ENCODE measurements around the gene ADRA1B.
A peak's percentile ranks its signal among the peaks of the same experiment; 100 is the strongest.

ADRA1B gene

DNA sequence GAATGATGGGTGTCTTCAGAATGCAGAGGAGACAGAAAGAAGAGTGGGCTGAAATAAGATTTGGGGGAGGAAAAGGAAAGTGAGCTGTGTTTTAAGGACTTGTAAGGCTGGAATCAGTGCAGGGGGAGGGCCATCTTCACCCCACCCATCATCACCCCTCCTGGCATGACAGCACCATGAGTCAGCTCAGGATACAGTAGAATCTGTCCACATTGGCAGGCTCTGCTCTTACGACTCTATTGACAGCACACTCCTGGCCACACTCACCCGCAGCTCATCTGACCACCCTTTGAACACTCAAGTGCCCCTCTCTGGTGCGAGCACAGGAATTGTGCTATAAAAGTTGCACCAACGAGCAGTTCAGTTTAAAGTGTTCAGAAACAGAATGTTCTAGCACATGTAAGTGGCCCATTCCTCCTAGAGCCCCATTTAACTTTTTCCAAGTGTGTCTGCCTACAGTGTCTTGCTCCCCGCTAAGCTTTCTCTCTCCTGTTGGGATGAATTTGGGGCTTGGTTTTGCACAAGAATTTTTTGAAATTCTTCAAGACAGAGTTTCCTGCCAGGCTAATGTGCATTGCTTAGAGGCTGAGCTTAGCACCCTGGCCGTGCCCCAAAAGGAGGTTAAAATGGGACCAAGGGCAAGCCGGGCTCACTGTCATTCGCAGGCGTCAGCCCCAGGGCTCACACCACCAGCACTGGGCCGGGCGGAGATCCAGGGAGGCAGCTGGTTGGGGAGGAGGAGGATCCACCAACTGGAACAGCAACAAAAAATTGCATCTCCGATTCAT, 12.0 kb downstream of the ADRA1B start:
- Histone ChIP-seq H3K18ac (ENCODE audit: low read depth in 1 of 2, low read length in 2 of 2) (no peak overlapping the region), H2BK120ac (ENCODE audit: low read depth, low read length) (no peak overlapping the region), H3K4me1 (ENCODE audit: control insufficient read depth, insufficient read depth, low read depth, low read length) (peaks cover 5% of the 10 kb centered on the region), H2BK5ac (ENCODE audit: low read depth, low read length, poor library complexity, severe bottlenecking) (peak overlapping the region; percentile 40), H3K14ac (ENCODE audit: low read length in 2 of 2) (peak overlapping the region in 1 of 2 experiments; percentile 26), H3K9ac (ENCODE audit: low read length) (peak overlapping the region; percentile 63), H2AK5ac (ENCODE audit: low read length, severe bottlenecking) (no peak overlapping the region), H3K9me3 (ENCODE audit: control insufficient read depth, low read length) (no peaks in the 10 kb centered on the region), H3K79me1 (replicated peaks; ENCODE audit: low read length, poor library complexity, severe bottlenecking) (no peaks in the 10 kb centered on the region), H3K4me3 (ENCODE audit: insufficient read depth in 1 of 2, low read depth in 1 of 2, low read length in 2 of 2) (peak overlapping the region in 1 of 2 experiments; percentile 70), H3K27me3 (ENCODE audit: control insufficient read depth in 1 of 2, insufficient read depth in 1 of 2, low read length in 2 of 2) (peaks cover 0 to 16% of the 10 kb centered on the region in 2 experiments), H4K91ac (ENCODE audit: low read length) (peak overlapping the region; percentile 69), H3K36me3 (ENCODE audit: control insufficient read depth in 1 of 2, insufficient read depth in 2 of 2, low read depth in 1 of 2, low read length in 2 of 2) (no peaks in the 10 kb centered on the region), H2BK12ac (ENCODE audit: low read length in 2 of 2) (peak overlapping the region in 1 of 2 experiments; percentile 71), H2BK15ac (ENCODE audit: low read depth, poor library complexity, severe bottlenecking) (no peak overlapping the region), H2AFZ (ENCODE audit: low read depth, low read length) (no peak overlapping the region), H3K4me2 (ENCODE audit: low read length, poor library complexity, severe bottlenecking) (no peak overlapping the region), H3K23ac (ENCODE audit: low read length in 2 of 2) (peak overlapping the region in 1 of 2 experiments; percentile 83), H3K27ac (ENCODE audit: low read length, poor library complexity, severe bottlenecking) (no peak overlapping the region), H4K8ac (ENCODE audit: low read length) (peak overlapping the region; percentile 61), H3K4ac (ENCODE audit: low read depth in 1 of 2, low read length in 2 of 2) (no peak overlapping the region)
- DNase-seq = peak; percentile 59
- 66% methylated on average over 12 of the region's 12 CpGs for WGBS

DNA sequence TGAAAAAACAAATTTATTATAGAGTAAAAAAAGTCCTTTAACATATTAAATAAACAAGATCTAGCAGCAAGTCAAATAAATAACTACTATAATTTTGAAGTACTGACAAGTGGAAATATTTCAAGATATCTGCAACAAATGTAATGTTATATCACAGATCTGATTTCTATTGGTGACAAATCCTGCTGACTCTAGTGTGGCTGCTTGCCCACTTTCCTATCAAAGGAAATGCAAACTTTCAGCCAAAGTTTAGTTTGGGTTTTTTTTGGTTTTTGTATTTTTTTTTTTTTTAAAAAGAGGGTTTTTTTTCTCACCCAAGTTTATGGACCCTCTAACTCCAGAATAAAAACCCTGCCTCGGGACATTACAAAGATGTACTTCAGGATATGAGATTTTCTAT, 12.9 kb downstream of the ADRA1B start:
- Histone ChIP-seq H3K14ac (ENCODE audit: low read length in 2 of 2) (no peak overlapping the region), H4K8ac (ENCODE audit: low read length) (no peak overlapping the region), H2BK12ac (ENCODE audit: low read length in 2 of 2) (no peak overlapping the region), H3K4me3 (ENCODE audit: insufficient read depth in 1 of 2, low read depth in 1 of 2, low read length in 2 of 2) (no peak overlapping the region), H3K9ac (ENCODE audit: low read length) (peak overlapping the region; percentile 63), H3K4me1 (ENCODE audit: control insufficient read depth, insufficient read depth, low read depth, low read length) (peaks cover 5% of the 10 kb centered on the region), H2BK15ac (ENCODE audit: low read depth, poor library complexity, severe bottlenecking) (no peak overlapping the region), H2BK120ac (ENCODE audit: low read depth, low read length) (no peak overlapping the region), H3K9me3 (ENCODE audit: control insufficient read depth, low read length) (no peaks in the 10 kb centered on the region), H2BK5ac (ENCODE audit: low read depth, low read length, poor library complexity, severe bottlenecking) (no peak overlapping the region), H3K23ac (ENCODE audit: low read length in 2 of 2) (no peak overlapping the region), H2AFZ (ENCODE audit: low read depth, low read length) (no peak overlapping the region), H2AK5ac (ENCODE audit: low read length, severe bottlenecking) (no peak overlapping the region), H3K18ac (ENCODE audit: low read depth in 1 of 2, low read length in 2 of 2) (no peak overlapping the region), H3K36me3 (ENCODE audit: control insufficient read depth in 1 of 2, insufficient read depth in 2 of 2, low read depth in 1 of 2, low read length in 2 of 2) (no peaks in the 10 kb centered on the region), H4K91ac (ENCODE audit: low read length) (no peak overlapping the region), H3K4me2 (ENCODE audit: low read length, poor library complexity, severe bottlenecking) (no peak overlapping the region), H3K79me1 (replicated peaks; ENCODE audit: low read length, poor library complexity, severe bottlenecking) (no peaks in the 10 kb centered on the region), H3K27me3 (ENCODE audit: control insufficient read depth in 1 of 2, insufficient read depth in 1 of 2, low read length in 2 of 2) (peaks cover 0 to 8% of the 10 kb centered on the region in 2 experiments), H3K27ac (ENCODE audit: low read length, poor library complexity, severe bottlenecking) (no peak overlapping the region), H3K4ac (ENCODE audit: low read depth in 1 of 2, low read length in 2 of 2) (no peak overlapping the region)
- no peak for DNase-seq
- no CpG with 5 or more reads among the region's 1 CpG for WGBS

DNA sequence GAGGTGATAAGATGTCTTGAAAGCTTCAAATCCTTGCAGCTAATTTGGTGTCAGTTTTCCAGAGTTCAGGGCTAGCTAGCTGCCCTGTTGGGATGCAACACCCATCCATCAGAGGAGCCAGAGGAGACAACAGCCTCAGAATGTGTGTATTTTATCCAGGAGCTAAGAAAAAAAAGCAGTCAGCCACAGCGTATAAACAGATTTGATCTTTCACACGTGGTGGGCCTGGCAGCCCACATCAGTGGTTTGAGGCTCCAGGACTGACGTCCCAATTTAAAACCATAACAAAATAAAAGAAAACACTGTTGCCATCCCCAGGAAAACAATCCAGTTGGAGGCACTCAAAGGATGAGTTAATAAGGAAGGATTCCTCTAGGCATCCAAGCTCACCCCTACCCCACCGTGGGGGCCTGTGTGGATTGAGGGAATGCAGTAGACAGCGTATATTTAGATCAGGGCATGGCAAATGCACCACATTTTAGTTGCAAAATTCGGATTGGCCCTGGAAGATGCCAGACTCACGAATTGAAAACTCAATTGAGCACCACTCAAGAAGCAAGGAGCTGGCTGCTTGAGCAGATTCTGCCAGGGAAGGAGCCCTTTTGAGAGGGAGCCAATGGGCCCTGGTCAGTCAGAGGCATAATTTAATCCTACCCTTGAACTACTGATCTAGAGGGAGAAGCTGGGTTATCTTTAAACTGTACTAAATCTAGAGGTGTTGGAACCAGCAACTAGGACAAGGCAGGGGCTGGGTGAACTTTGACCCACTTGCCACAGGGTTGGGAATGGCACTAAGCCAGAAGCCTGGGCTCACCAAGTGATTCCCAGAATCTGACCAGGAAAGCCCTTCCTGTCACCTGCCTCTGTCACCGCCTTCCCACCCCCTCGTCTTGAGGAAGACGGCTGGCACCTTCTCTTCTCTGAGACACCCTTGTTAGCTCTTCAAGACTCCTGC, 17.5 kb downstream of the ADRA1B start:
- H3K4me3 ChIP-seq (ENCODE audit: insufficient read depth in 1 of 2, low read depth in 1 of 2, low read length in 2 of 2) = no peak overlapping the region
- no peak overlapping the region for H2BK5ac ChIP-seq (ENCODE audit: low read depth, low read length, poor library complexity, severe bottlenecking)
- H2BK15ac ChIP-seq (ENCODE audit: low read depth, poor library complexity, severe bottlenecking) = no peak overlapping the region
- H3K27ac ChIP-seq (ENCODE audit: low read length, poor library complexity, severe bottlenecking) = no peak overlapping the region
- no peak overlapping the region for H2AFZ ChIP-seq (ENCODE audit: low read depth, low read length)
- no peaks in the 10 kb centered on the region for H3K79me1 ChIP-seq (replicated peaks; ENCODE audit: low read length, poor library complexity, severe bottlenecking)
- H3K23ac ChIP-seq (ENCODE audit: low read length in 2 of 2) = no peak overlapping the region
- no peak overlapping the region for H2BK120ac ChIP-seq (ENCODE audit: low read depth, low read length)
- no peak overlapping the region for H3K9ac ChIP-seq (ENCODE audit: low read length)
- H4K8ac ChIP-seq (ENCODE audit: low read length) = peak overlapping the region; percentile 42
- no peak overlapping the region for H2AK5ac ChIP-seq (ENCODE audit: low read length, severe bottlenecking)
- no peak overlapping the region for H3K4ac ChIP-seq (ENCODE audit: low read depth in 1 of 2, low read length in 2 of 2)
- H3K14ac ChIP-seq (ENCODE audit: low read length in 2 of 2) = no peak overlapping the region
- H3K18ac ChIP-seq (ENCODE audit: low read depth in 1 of 2, low read length in 2 of 2) = no peak overlapping the region
- H3K9me3 ChIP-seq (ENCODE audit: control insufficient read depth, low read length) = no peaks in the 10 kb centered on the region
- 74% methylated on average over 9 of the region's 10 CpGs for WGBS
- no peak overlapping the region for H4K91ac ChIP-seq (ENCODE audit: low read length)
- H3K4me1 ChIP-seq (ENCODE audit: control insufficient read depth, insufficient read depth, low read depth, low read length) = no peaks in the 10 kb centered on the region
- no peaks in the 10 kb centered on the region for H3K36me3 ChIP-seq (ENCODE audit: control insufficient read depth in 1 of 2, insufficient read depth in 2 of 2, low read depth in 1 of 2, low read length in 2 of 2)
- DNase-seq = peak; percentile 32
- H3K4me2 ChIP-seq (ENCODE audit: low read length, poor library complexity, severe bottlenecking) = no peak overlapping the region
- no peak overlapping the region for H2BK12ac ChIP-seq (ENCODE audit: low read length in 2 of 2)
- H3K27me3 ChIP-seq (ENCODE audit: control insufficient read depth in 1 of 2, insufficient read depth in 1 of 2, low read length in 2 of 2) = no peaks in the 10 kb centered on the region

DNA sequence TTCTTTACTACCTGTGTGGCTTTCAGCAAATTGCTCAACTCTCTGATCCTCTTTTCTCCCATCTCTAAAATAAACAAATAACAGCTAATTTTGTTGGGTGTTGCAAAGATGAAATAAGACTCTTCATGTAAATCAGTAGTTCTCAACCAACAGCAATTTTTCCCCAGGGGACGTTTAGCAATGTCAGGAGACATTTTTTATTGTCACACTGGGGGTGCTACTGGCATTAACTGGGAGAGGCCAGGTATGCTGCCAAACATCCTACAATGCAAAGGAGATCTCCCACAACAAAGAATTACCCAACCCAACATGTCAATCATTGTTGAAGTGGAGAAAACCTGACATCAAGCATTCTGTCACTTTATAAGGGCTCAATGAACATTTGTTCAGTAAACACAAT, 19.7 kb downstream of the ADRA1B start:
- Histone ChIP-seq H3K27me3 (ENCODE audit: control insufficient read depth in 1 of 2, insufficient read depth in 1 of 2, low read length in 2 of 2) (peaks cover 0 to 17% of the 10 kb centered on the region in 2 experiments), H3K36me3 (ENCODE audit: control insufficient read depth in 1 of 2, insufficient read depth in 2 of 2, low read depth in 1 of 2, low read length in 2 of 2) (no peaks in the 10 kb centered on the region), H3K4me3 (ENCODE audit: insufficient read depth in 1 of 2, low read depth in 1 of 2, low read length in 2 of 2) (no peak overlapping the region), H2AFZ (ENCODE audit: low read depth, low read length) (no peak overlapping the region), H3K18ac (ENCODE audit: low read depth in 1 of 2, low read length in 2 of 2) (no peak overlapping the region), H3K4ac (ENCODE audit: low read depth in 1 of 2, low read length in 2 of 2) (no peak overlapping the region), H3K14ac (ENCODE audit: low read length in 2 of 2) (no peak overlapping the region), H3K23ac (ENCODE audit: low read length in 2 of 2) (no peak overlapping the region), H3K4me2 (ENCODE audit: low read length, poor library complexity, severe bottlenecking) (no peak overlapping the region), H4K91ac (ENCODE audit: low read length) (no peak overlapping the region), H2BK12ac (ENCODE audit: low read length in 2 of 2) (no peak overlapping the region), H3K79me1 (replicated peaks; ENCODE audit: low read length, poor library complexity, severe bottlenecking) (no peaks in the 10 kb centered on the region), H4K8ac (ENCODE audit: low read length) (no peak overlapping the region), H2AK5ac (ENCODE audit: low read length, severe bottlenecking) (no peak overlapping the region), H3K4me1 (ENCODE audit: control insufficient read depth, insufficient read depth, low read depth, low read length) (no peaks in the 10 kb centered on the region), H2BK5ac (ENCODE audit: low read depth, low read length, poor library complexity, severe bottlenecking) (no peak overlapping the region), H3K27ac (ENCODE audit: low read length, poor library complexity, severe bottlenecking) (no peak overlapping the region), H2BK15ac (ENCODE audit: low read depth, poor library complexity, severe bottlenecking) (no peak overlapping the region), H3K9me3 (ENCODE audit: control insufficient read depth, low read length) (no peaks in the 10 kb centered on the region), H3K9ac (ENCODE audit: low read length) (no peak overlapping the region), H2BK120ac (ENCODE audit: low read depth, low read length) (no peak overlapping the region)
- DNase-seq = no peak
- WGBS = 64% methylated on average over 1 of the region's 1 CpG

Data from mesenchymal stem cell (in vitro differentiated cells and primary cell).